Esophagus squamous epithelium (tissue), 5 donors: ENCODE measurements around the gene SCAMP5. TPM values are rescaled to one million over a fixed set of nuclear protein-coding genes. Genes with fewer than 3 reads are reported as not detected.

ENCODE experiments used
- DNase-seq: peaks from one replicate; lab custom pipeline; 2025; lab: John Stamatoyannopoulos, UW
- H3K27ac ChIP-seq, 4 donors: fragments of 200-600 bp; sonication (generic); one replicate each; pipeline ENCODE4 v1.5.1; 2016 to 2019; ENCODE audit warnings: mild to moderate bottlenecking in 1 of 4
- H3K27me3 ChIP-seq, 4 donors: fragments of 200-600 bp; sonication (generic); 1 replicate in 3 of 4; 2 replicates in 1 of 4; pipeline versions ENCODE4 v1.5.1 to v1.6.0; 2017 to 2021; ENCODE audit warnings: antibody characterized with exemption in 1 of 4
- H3K36me3 ChIP-seq, 3 donors: fragments of 200-600 bp; sonication (generic); one replicate each; pipeline ENCODE4 v1.5.1; 2016 to 2019
- H3K4me1 ChIP-seq, 3 donors: fragments of 200-600 bp; sonication (generic); one replicate each; pipeline ENCODE4 v1.5.1; 2017 to 2019
- H3K4me3 ChIP-seq, 4 donors: fragments of 200-600 bp; sonication (generic); 1 replicate in 3 of 4; 2 replicates in 1 of 4; pipeline ENCODE4 v1.5.1; 2016 to 2019; ENCODE audit warnings: mild to moderate bottlenecking in 2 of 4, moderate library complexity in 1 of 4
- H3K9me3 ChIP-seq, 3 donors: fragments of 200-600 bp; sonication (generic); one replicate each; pipeline ENCODE4 v1.5.1; 2016 to 2019
- POLR2A ChIP-seq, 4 donors: fragments of 450-650 bp; IDR thresholded peaks; one replicate each; pipeline ENCODE4 v1.6.1; 2017; ENCODE audit warnings: antibody characterized with exemption in 4 of 4, mild to moderate bottlenecking in 4 of 4, moderate library complexity in 3 of 4
- WGBS, 2 donors: methylation state at CpG; one replicate each; pipeline ENCODE4 v1.1.5; 2018; 5-methylcytosine and 5-hydroxymethylcytosine counted together
- intact Hi-C: fragments of 100-400 bp; cut with DNase I; formaldehyde crosslinking; loops from one replicate; pipeline ENCODE4 v1.15.0; 2022
- total RNA-seq, 4 donors: library from RNA; depleted of rRNA; stranded (reverse); fragments of >200 nt; gene quantifications; one replicate each; pipeline ENCODE4 v1.1.0, GENCODE V29; 2016
- TF ChIP-seq, protein P1 (sequence below), 6 experiments: fragments of 450-650 bp in 4 of 6; fragments of 200-600 bp in 2 of 6; sonication (generic) in 2 of 6; IDR thresholded peaks; one replicate each; pipeline ENCODE4 v1.5.1; 2016 to 2019; ENCODE audit warnings: antibody characterized with exemption in 6 of 6, mild to moderate bottlenecking in 4 of 6, moderate library complexity in 4 of 6
- donor health status: DM: yes; HTN: yes; CAD: no.

The SCAMP5 gene
- total RNA-seq, 4 donors from 2014 or later = 0.57 to 2.0 (median 0.67) TPM

DNA sequence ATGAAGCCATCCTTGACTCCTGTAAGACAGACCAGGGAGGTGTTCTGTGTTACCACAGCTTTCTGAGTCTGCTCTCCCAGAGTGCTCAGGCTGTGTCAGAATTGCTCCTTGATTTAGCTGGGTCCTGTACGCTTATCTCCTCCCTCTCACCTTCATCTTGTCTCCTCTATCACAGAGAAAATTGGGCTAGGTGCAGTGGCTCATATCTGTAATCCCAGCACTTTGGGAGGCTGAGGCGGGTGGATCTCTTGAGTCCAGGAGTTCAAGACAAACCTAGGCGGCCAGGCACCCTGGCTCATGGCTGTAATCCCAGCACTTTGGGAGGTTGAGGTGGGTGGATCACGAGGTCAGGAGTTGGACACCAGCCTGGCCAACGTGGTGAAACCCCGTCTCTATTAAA is 5.9 kb downstream of the SCAMP5 start:
- TF ChIP-seq POLR2A (IDR thresholded peaks at IDR 0.05) = no peak
- TF ChIP-seq, protein P1, sequence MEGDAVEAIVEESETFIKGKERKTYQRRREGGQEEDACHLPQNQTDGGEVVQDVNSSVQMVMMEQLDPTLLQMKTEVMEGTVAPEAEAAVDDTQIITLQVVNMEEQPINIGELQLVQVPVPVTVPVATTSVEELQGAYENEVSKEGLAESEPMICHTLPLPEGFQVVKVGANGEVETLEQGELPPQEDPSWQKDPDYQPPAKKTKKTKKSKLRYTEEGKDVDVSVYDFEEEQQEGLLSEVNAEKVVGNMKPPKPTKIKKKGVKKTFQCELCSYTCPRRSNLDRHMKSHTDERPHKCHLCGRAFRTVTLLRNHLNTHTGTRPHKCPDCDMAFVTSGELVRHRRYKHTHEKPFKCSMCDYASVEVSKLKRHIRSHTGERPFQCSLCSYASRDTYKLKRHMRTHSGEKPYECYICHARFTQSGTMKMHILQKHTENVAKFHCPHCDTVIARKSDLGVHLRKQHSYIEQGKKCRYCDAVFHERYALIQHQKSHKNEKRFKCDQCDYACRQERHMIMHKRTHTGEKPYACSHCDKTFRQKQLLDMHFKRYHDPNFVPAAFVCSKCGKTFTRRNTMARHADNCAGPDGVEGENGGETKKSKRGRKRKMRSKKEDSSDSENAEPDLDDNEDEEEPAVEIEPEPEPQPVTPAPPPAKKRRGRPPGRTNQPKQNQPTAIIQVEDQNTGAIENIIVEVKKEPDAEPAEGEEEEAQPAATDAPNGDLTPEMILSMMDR (IDR thresholded peaks at IDR 0.05) = no peak
- no peak for DNase-seq
- peaks cover 0 to 32% (median 0%) of the 10 kb centered on the region in 4 donors for H3K27me3 ChIP-seq
- WGBS, 2 donors = 81 to 89% methylated on average over 1 to 6 of the region's 6 CpGs
- intact Hi-C loops = no loop called here
- no peak overlapping the region for H3K27ac ChIP-seq
- H3K4me3 ChIP-seq = no peak overlapping the region
- H3K4me1 ChIP-seq = peaks cover 0 to 3% (median 1%) of the 10 kb centered on the region in 3 donors
- H3K9me3 ChIP-seq = no peaks in the 10 kb centered on the region
- H3K36me3 ChIP-seq = no peaks in the 10 kb centered on the region

GRCh38 chr15:75002398-75002797 is 7.0 kb downstream of the SCAMP5 start:
- H3K9me3 ChIP-seq = no peaks in the 10 kb centered on the region
- H3K4me1 ChIP-seq = no peaks in the 10 kb centered on the region
- no peak overlapping the region for H3K27ac ChIP-seq
- peaks cover 0 to 21% (median 0%) of the 10 kb centered on the region in 4 donors for H3K27me3 ChIP-seq
- H3K4me3 ChIP-seq = no peak overlapping the region
- 61 to 85% methylated on average over 7 of the region's 7 CpGs for WGBS, 2 donors
- H3K36me3 ChIP-seq = no peaks in the 10 kb centered on the region
- intact Hi-C loops = no loop called here
- DNase-seq = no peak
- TF ChIP-seq POLR2A (IDR thresholded peaks at IDR 0.05) = no peak
- TF ChIP-seq, protein P1 (IDR thresholded peaks at IDR 0.05) = no peak

DNA sequence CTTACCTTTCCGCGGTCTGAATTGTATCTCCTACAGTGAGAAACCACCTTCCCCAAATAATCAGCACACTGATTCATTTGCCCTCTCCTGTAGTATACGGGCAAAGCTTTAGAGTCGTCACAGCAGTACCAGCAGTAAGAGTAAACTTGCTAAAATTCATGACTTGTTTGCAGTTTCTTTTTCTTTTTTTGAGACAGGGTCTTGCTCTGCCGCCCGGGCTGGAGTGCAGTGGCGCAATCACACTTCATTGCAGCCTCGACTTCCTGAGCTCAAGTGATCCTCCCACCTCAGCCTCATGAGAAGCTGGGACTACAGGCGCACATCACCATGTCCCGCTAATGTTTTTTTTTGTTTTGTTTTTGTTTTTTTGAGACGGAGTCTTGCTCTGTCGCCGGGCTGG is 11.9 kb downstream of the SCAMP5 start:
- Histone ChIP-seq H3K27ac (no peak overlapping the region), H3K9me3 (no peaks in the 10 kb centered on the region), H3K36me3 (no peaks in the 10 kb centered on the region), H3K27me3 (no peaks in the 10 kb centered on the region), H3K4me3 (no peak overlapping the region), H3K4me1 (no peaks in the 10 kb centered on the region)
- no peak for DNase-seq
- TF ChIP-seq, protein P1 (IDR thresholded peaks at IDR 0.05) = no peak
- no peak for TF ChIP-seq POLR2A (IDR thresholded peaks at IDR 0.05)
- WGBS, 2 donors = 77 to 84% methylated on average over 13 of the region's 13 CpGs
- intact Hi-C loops = no loop called here

DNA sequence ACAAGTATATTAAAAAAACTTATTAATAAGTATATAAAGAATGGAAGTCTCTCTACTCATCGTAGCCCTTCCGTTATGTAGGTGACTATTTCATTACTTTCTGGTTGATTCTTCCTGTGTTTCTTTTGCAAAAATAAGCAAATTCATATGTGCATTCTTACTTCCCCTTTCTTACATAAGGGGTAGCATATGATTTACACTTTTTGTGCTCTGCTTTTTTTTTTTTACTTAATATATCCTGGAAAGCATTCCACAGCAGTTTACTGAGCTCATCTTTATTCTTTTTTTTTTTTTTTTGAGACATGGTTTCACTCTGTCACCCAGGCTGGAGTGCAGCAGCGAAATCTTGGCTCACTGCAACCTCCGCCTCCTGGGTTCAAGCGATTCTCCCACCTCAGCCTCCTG is 12.9 kb downstream of the SCAMP5 start:
- no peak for DNase-seq
- TF ChIP-seq, protein P1 (IDR thresholded peaks at IDR 0.05) = no peak
- no peaks in the 10 kb centered on the region for H3K9me3 ChIP-seq
- 58 to 76% methylated on average over 5 of the region's 5 CpGs for WGBS, 2 donors
- H3K4me1 ChIP-seq = no peaks in the 10 kb centered on the region
- H3K4me3 ChIP-seq = no peak overlapping the region
- intact Hi-C loops = no loop called here
- H3K36me3 ChIP-seq = no peaks in the 10 kb centered on the region
- H3K27me3 ChIP-seq = no peaks in the 10 kb centered on the region
- H3K27ac ChIP-seq = peak overlapping the region in 1 of 4 donors; percentile 23

GRCh38 chr15:75008629-75009326 is 13.4 kb downstream of the SCAMP5 start:
- WGBS, 2 donors = 58 to 63% methylated on average over 6 of the region's 6 CpGs
- Histone ChIP-seq H3K4me3 (no peak overlapping the region), H3K27ac (peak overlapping the region in 1 of 4 donors; percentile 23), H3K4me1 (no peaks in the 10 kb centered on the region), H3K36me3 (no peaks in the 10 kb centered on the region), H3K9me3 (no peaks in the 10 kb centered on the region), H3K27me3 (no peaks in the 10 kb centered on the region)
- DNase-seq = no peak
- intact Hi-C loops = no loop called here
- no peak for TF ChIP-seq POLR2A (IDR thresholded peaks at IDR 0.05)
- TF ChIP-seq, protein P1 (IDR thresholded peaks at IDR 0.05) = no peak
